ENCODE measurements around the gene ARHGEF5.
"Not testable (repeated sequence)": the region's sequence is repeated elsewhere in the genome, so short reads cannot be mapped to it uniquely, and the experiment has no call there.

The ARHGEF5 gene

DNA sequence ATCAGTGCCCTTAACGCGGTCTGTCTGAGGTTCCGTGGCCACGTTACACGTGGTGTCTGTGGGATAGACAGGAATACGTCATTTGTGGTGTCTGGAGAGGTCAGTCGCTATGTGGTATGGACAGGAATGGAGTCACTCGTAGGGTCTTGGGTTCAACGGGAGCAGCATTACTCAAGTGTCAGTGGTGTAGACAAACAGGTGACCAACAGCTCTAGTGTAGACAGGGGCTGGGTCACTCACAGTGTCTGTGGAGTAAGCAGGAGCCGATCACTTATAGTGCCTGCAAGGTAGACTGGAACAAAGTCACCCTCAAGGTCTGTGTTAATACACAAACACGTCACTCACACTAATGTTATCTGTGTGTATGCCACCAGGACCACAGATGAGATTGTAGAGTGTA lies 1.7 kb downstream of the ARHGEF5 start:
- H3K36me3 ChIP-seq (ENCODE audit: insufficient read depth, low read length); H3K79me2 ChIP-seq (ENCODE audit: insufficient read depth, low read length); H3K27me3 ChIP-seq (ENCODE audit: insufficient read depth, low read length, poor library complexity, severe bottlenecking); H3F3A ChIP-seq (ENCODE audit: low read depth); H3K9ac ChIP-seq (ENCODE audit: low read depth, low read length, poor library complexity, severe bottlenecking); H3K4me3 ChIP-seq (ENCODE audit: low read length, poor library complexity, severe bottlenecking); H4K20me1 ChIP-seq (ENCODE audit: insufficient read depth, low read length, poor library complexity, severe bottlenecking); H2AFZ ChIP-seq (ENCODE audit: low read length); H3K4me1 ChIP-seq (ENCODE audit: insufficient read depth, low read length, poor library complexity, severe bottlenecking); H3K4me2 ChIP-seq (ENCODE audit: low read depth, low read length, poor library complexity, severe bottlenecking); H3K9me2 ChIP-seq (replicated peaks; ENCODE audit: low read depth, low read length); H3K9me3 ChIP-seq (ENCODE audit: insufficient read depth, low read depth, low read length): not testable (repeated sequence)

DNA sequence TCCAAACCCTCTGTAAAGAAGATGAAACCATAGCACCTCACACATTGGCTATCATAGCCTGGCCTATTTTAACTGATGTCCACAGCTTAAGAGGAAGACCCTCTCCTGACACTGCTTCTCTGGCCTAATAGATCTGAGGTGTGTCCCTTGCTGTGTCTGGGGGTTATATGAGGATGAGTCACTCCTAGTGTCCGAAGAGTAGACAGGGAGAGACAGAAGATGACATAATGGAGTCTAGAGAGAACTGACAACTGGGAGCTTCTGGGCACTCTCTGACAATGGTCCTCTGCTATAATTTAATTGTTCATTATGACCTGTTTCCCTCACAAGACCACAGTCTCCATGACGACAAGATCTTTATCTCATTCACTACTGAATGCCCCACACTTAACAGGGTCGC lies 6.9 kb downstream of the ARHGEF5 start:
- H2AFZ ChIP-seq (ENCODE audit: low read length); H3K9me2 ChIP-seq (replicated peaks; ENCODE audit: low read depth, low read length); H3K36me3 ChIP-seq (ENCODE audit: insufficient read depth, low read length); H3K79me2 ChIP-seq (ENCODE audit: insufficient read depth, low read length); H3K4me3 ChIP-seq (ENCODE audit: low read length, poor library complexity, severe bottlenecking); H3K9ac ChIP-seq (ENCODE audit: low read depth, low read length, poor library complexity, severe bottlenecking); H3K27me3 ChIP-seq (ENCODE audit: insufficient read depth, low read length, poor library complexity, severe bottlenecking); H3F3A ChIP-seq (ENCODE audit: low read depth); H4K20me1 ChIP-seq (ENCODE audit: insufficient read depth, low read length, poor library complexity, severe bottlenecking); H3K4me1 ChIP-seq (ENCODE audit: insufficient read depth, low read length, poor library complexity, severe bottlenecking); H3K9me3 ChIP-seq (ENCODE audit: insufficient read depth, low read depth, low read length); H3K4me2 ChIP-seq (ENCODE audit: low read depth, low read length, poor library complexity, severe bottlenecking): not testable (repeated sequence)

DNA sequence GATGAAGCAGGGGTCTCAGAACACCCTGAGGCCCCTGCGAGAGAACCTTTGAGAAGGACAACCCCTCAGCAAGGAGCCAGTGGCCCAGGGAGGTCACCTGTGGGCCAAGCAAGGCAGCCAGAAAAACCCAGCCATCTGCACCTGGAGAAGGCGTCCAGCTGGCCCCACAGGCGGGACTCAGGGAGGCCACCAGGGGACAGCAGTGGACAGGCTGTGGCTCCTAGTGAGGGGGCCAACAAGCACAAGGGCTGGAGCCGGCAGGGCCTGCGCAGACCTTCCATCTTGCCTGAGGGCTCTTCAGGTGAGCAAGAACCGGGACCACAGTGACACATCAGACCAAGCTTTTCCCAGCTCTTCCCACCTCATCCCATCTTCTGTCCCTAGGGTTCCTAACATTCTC lies 10.3 kb downstream of the ARHGEF5 start:
- not testable (repeated sequence) for H3K36me3 ChIP-seq (ENCODE audit: insufficient read depth, low read length); H3K27me3 ChIP-seq (ENCODE audit: insufficient read depth, low read length, poor library complexity, severe bottlenecking); H2AFZ ChIP-seq (ENCODE audit: low read length); H3K9me3 ChIP-seq (ENCODE audit: insufficient read depth, low read depth, low read length); H3K4me1 ChIP-seq (ENCODE audit: insufficient read depth, low read length, poor library complexity, severe bottlenecking); H3K9ac ChIP-seq (ENCODE audit: low read depth, low read length, poor library complexity, severe bottlenecking); H3K4me3 ChIP-seq (ENCODE audit: low read length, poor library complexity, severe bottlenecking); H3K79me2 ChIP-seq (ENCODE audit: insufficient read depth, low read length); H4K20me1 ChIP-seq (ENCODE audit: insufficient read depth, low read length, poor library complexity, severe bottlenecking); H3K9me2 ChIP-seq (replicated peaks; ENCODE audit: low read depth, low read length); H3F3A ChIP-seq (ENCODE audit: low read depth); H3K4me2 ChIP-seq (ENCODE audit: low read depth, low read length, poor library complexity, severe bottlenecking)

DNA sequence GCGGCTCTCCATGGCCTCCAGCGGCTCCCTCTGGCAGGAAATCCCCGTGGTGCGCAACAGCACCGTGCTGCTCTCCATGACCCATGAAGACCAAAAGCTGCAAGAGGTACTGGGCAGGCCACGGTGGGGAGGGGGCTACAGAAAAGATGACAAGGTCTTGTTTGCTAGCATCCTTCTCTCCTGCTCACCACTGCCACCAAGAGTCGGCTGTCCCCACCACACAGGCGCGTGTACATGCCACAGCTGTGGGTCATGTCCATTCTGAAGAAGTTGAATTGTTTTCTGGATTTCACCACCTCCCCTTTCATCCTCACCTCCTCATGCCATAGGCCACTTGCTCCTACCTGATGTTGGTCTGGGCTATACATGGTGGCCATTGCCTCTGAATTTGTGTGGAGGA lies 12.0 kb downstream of the ARHGEF5 start:
- not testable (repeated sequence) for H4K20me1 ChIP-seq (ENCODE audit: insufficient read depth, low read length, poor library complexity, severe bottlenecking); H3K36me3 ChIP-seq (ENCODE audit: insufficient read depth, low read length); H3K79me2 ChIP-seq (ENCODE audit: insufficient read depth, low read length); H3K9ac ChIP-seq (ENCODE audit: low read depth, low read length, poor library complexity, severe bottlenecking); H3F3A ChIP-seq (ENCODE audit: low read depth); H3K4me1 ChIP-seq (ENCODE audit: insufficient read depth, low read length, poor library complexity, severe bottlenecking); H3K9me2 ChIP-seq (replicated peaks; ENCODE audit: low read depth, low read length); H3K4me3 ChIP-seq (ENCODE audit: low read length, poor library complexity, severe bottlenecking); H3K9me3 ChIP-seq (ENCODE audit: insufficient read depth, low read depth, low read length); H3K4me2 ChIP-seq (ENCODE audit: low read depth, low read length, poor library complexity, severe bottlenecking); H3K27me3 ChIP-seq (ENCODE audit: insufficient read depth, low read length, poor library complexity, severe bottlenecking); H2AFZ ChIP-seq (ENCODE audit: low read length)

DNA sequence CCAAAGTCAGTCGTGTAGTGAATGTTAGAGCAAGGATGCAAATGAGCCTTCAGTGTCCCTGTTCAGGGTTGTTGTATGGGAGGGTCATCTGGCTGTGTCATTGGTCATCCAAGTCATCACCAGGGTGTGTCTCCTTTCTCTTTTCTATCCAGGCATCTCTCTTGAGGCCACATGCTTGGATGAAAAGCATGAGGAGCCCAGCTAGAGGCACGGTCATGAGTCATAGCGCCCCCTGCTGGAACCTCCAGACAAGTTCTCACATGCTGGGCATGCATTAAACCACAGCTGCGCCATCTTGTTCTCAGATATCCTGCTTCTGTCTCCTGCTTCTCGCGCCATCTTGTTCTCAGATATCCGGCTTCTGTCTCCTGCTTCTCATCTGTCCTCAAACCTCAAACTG lies 14.0 kb downstream of the ARHGEF5 start:
- not testable (repeated sequence) for H3K36me3 ChIP-seq (ENCODE audit: insufficient read depth, low read length); H3K4me1 ChIP-seq (ENCODE audit: insufficient read depth, low read length, poor library complexity, severe bottlenecking); H3K4me3 ChIP-seq (ENCODE audit: low read length, poor library complexity, severe bottlenecking); H3K27me3 ChIP-seq (ENCODE audit: insufficient read depth, low read length, poor library complexity, severe bottlenecking); H3F3A ChIP-seq (ENCODE audit: low read depth); H3K4me2 ChIP-seq (ENCODE audit: low read depth, low read length, poor library complexity, severe bottlenecking); H3K79me2 ChIP-seq (ENCODE audit: insufficient read depth, low read length); H4K20me1 ChIP-seq (ENCODE audit: insufficient read depth, low read length, poor library complexity, severe bottlenecking); H2AFZ ChIP-seq (ENCODE audit: low read length); H3K9ac ChIP-seq (ENCODE audit: low read depth, low read length, poor library complexity, severe bottlenecking); H3K9me2 ChIP-seq (replicated peaks; ENCODE audit: low read depth, low read length); H3K9me3 ChIP-seq (ENCODE audit: insufficient read depth, low read depth, low read length)

DNA sequence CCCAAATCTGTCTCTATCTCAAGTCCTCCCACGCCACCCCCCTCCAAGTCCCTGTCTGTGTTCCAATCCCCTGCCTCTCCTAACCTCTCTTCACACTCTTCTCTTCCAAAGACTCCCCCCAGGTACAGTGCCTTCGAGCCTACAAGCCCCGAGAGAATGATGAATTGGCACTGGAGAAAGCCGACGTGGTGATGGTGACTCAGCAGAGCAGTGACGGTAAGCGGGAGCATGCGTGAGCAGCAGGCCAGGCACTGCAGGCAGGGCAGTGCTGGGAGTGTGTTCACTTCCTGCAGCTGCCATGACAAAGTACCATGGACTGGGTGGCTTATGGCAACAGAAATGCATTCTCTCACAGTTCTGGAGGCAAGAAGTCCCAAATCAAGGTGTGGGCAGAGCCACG lies 23.4 kb downstream of the ARHGEF5 start:
- Histone ChIP-seq H3K27me3 (ENCODE audit: insufficient read depth, low read length, poor library complexity, severe bottlenecking) (no peaks in the 10 kb centered on the region), H3K4me2 (ENCODE audit: low read depth, low read length, poor library complexity, severe bottlenecking) (no peak overlapping the region), H3K79me2 (ENCODE audit: insufficient read depth, low read length) (no peaks in the 10 kb centered on the region), H3K4me1 (ENCODE audit: insufficient read depth, low read length, poor library complexity, severe bottlenecking) (no peaks in the 10 kb centered on the region), H3K9ac (ENCODE audit: low read depth, low read length, poor library complexity, severe bottlenecking) (no peak overlapping the region), H2AFZ (ENCODE audit: low read length) (no peak overlapping the region), H3K36me3 (ENCODE audit: insufficient read depth, low read length) (no peaks in the 10 kb centered on the region), H3K4me3 (ENCODE audit: low read length, poor library complexity, severe bottlenecking) (no peak overlapping the region), H3F3A (ENCODE audit: low read depth) (no peaks in the 10 kb centered on the region), H3K9me2 (replicated peaks; ENCODE audit: low read depth, low read length) (no peaks in the 10 kb centered on the region), H3K9me3 (ENCODE audit: insufficient read depth, low read depth, low read length) (no peaks in the 10 kb centered on the region), H4K20me1 (ENCODE audit: insufficient read depth, low read length, poor library complexity, severe bottlenecking) (no peaks in the 10 kb centered on the region)
- no peak for TF ChIP-seq EZH2phosphoT487 (IDR thresholded peaks at IDR 0.05; ENCODE audit: borderline replicate concordance)
- TF ChIP-seq, protein P1, sequence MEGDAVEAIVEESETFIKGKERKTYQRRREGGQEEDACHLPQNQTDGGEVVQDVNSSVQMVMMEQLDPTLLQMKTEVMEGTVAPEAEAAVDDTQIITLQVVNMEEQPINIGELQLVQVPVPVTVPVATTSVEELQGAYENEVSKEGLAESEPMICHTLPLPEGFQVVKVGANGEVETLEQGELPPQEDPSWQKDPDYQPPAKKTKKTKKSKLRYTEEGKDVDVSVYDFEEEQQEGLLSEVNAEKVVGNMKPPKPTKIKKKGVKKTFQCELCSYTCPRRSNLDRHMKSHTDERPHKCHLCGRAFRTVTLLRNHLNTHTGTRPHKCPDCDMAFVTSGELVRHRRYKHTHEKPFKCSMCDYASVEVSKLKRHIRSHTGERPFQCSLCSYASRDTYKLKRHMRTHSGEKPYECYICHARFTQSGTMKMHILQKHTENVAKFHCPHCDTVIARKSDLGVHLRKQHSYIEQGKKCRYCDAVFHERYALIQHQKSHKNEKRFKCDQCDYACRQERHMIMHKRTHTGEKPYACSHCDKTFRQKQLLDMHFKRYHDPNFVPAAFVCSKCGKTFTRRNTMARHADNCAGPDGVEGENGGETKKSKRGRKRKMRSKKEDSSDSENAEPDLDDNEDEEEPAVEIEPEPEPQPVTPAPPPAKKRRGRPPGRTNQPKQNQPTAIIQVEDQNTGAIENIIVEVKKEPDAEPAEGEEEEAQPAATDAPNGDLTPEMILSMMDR (conservative IDR thresholded peaks at IDR 0.05; ENCODE audit: low read length): no peak
